C4-2B (cell line): ENCODE measurements around the gene PGM3.

Experiments
- ZFX ChIP-seq: fragments of 450-650 bp; IDR thresholded peaks from 2 replicates; pipeline ENCODE4 v1.6.1; 2017
- TF ChIP-seq, protein P1 (sequence below): fragments of 450-650 bp; conservative IDR thresholded peaks from 2 replicates; pipeline ENCODE4 v1.5.1; 2017; ENCODE audit warnings: mild to moderate bottlenecking

DNA sequence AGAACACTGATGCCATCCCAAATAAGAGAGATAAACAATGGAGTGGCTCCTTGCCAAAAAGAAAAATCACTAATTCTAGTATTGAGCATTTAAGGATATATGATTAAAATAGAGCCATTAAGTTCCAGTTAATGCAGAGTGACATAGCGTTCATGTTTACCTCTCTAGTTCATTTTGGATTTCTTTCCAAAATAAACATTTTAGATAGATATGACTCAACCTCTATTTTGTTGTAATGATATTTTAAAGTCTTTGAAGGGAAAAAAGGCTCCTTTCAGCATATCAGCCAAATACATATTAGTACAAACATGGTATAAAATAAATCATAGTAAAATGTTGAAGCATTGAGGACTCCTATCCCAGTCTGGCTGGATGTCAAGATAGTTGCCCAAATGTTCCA is 33.5 kb upstream of the PGM3 start:
- TF ChIP-seq, protein P1, sequence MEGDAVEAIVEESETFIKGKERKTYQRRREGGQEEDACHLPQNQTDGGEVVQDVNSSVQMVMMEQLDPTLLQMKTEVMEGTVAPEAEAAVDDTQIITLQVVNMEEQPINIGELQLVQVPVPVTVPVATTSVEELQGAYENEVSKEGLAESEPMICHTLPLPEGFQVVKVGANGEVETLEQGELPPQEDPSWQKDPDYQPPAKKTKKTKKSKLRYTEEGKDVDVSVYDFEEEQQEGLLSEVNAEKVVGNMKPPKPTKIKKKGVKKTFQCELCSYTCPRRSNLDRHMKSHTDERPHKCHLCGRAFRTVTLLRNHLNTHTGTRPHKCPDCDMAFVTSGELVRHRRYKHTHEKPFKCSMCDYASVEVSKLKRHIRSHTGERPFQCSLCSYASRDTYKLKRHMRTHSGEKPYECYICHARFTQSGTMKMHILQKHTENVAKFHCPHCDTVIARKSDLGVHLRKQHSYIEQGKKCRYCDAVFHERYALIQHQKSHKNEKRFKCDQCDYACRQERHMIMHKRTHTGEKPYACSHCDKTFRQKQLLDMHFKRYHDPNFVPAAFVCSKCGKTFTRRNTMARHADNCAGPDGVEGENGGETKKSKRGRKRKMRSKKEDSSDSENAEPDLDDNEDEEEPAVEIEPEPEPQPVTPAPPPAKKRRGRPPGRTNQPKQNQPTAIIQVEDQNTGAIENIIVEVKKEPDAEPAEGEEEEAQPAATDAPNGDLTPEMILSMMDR, result no peak
- no peak for TF ChIP-seq ZFX
